Measurements from ENCODE around the gene DNAJC13.
"Not testable (repeated sequence)": the region's sequence is repeated elsewhere in the genome, so short reads cannot be mapped to it uniquely, and the experiment has no call there.

The DNAJC13 gene

GRCh38 chr3:132416807-132417694 lies at the start of gene DNAJC13:
DNAJC13 (plus strand) TSS chr3:132417502; CDS start chr3:132434551, 17,049 bp downstream.
- peak; percentile 93 for DNase-seq (ENCODE audit: low spot score)
- TF ChIP-seq CTCF (IDR thresholded peaks at IDR 0.05; ENCODE audit: borderline replicate concordance, control extremely low read depth, extremely low read depth, insufficient read depth, missing control alignments), result no peak
- in situ Hi-C loops (cut with MboI; ENCODE audit: low sequenced_read_pairs, unreplicated experiment), result no loop called here

- no peak for TF ChIP-seq CTCF (IDR thresholded peaks at IDR 0.05; ENCODE audit: borderline replicate concordance, control extremely low read depth, extremely low read depth, insufficient read depth, missing control alignments)
- no peak for DNase-seq (ENCODE audit: low spot score)
- in situ Hi-C loops (cut with MboI; ENCODE audit: low sequenced_read_pairs, unreplicated experiment), result no loop called here
Measured at GRCh38 chr3:132368515-132368914, 48.8 kb upstream of the DNAJC13 start.

- DNase-seq (ENCODE audit: low spot score), result no peak
- in situ Hi-C loops (cut with MboI; ENCODE audit: low sequenced_read_pairs, unreplicated experiment), result no loop called here
- TF ChIP-seq CTCF (IDR thresholded peaks at IDR 0.05; ENCODE audit: borderline replicate concordance, control extremely low read depth, extremely low read depth, insufficient read depth, missing control alignments), result no peak
Measured at GRCh38 chr3:132368962-132369361, 48.3 kb upstream of the DNAJC13 start.

- DNase-seq (ENCODE audit: low spot score); in situ Hi-C loops (cut with MboI; ENCODE audit: low sequenced_read_pairs, unreplicated experiment): not testable (repeated sequence)
Measured at GRCh38 chr3:132376945-132377354, 40.4 kb upstream of the DNAJC13 start.

GRCh38 chr3:132378048-132378762 lies 39.1 kb upstream of the DNAJC13 start:
- in situ Hi-C loops (cut with MboI; ENCODE audit: low sequenced_read_pairs, unreplicated experiment), result no loop called here
- TF ChIP-seq CTCF (IDR thresholded peaks at IDR 0.05; ENCODE audit: borderline replicate concordance, control extremely low read depth, extremely low read depth, insufficient read depth, missing control alignments), result no peak
- DNase-seq (ENCODE audit: low spot score), result peak; percentile 53

GRCh38 chr3:132378846-132379245 lies 38.5 kb upstream of the DNAJC13 start:
- no peak for TF ChIP-seq CTCF (IDR thresholded peaks at IDR 0.05; ENCODE audit: borderline replicate concordance, control extremely low read depth, extremely low read depth, insufficient read depth, missing control alignments)
- in situ Hi-C loops (cut with MboI; ENCODE audit: low sequenced_read_pairs, unreplicated experiment), result no loop called here
- DNase-seq (ENCODE audit: low spot score), result no peak

- in situ Hi-C loops (cut with MboI; ENCODE audit: low sequenced_read_pairs, unreplicated experiment), result no loop called here
- no peak for DNase-seq (ENCODE audit: low spot score)
- no peak for TF ChIP-seq CTCF (IDR thresholded peaks at IDR 0.05; ENCODE audit: borderline replicate concordance, control extremely low read depth, extremely low read depth, insufficient read depth, missing control alignments)
Measured at GRCh38 chr3:132380920-132381319, 36.4 kb upstream of the DNAJC13 start.
